Hepatocyte (in vitro differentiated cells): ENCODE measurements around the gene PARP8. TPM values are rescaled to one million over a fixed set of nuclear protein-coding genes. Genes with fewer than 3 reads are reported as not detected.
"Not testable (repeated sequence)": the region's sequence is repeated elsewhere in the genome, so short reads cannot be mapped to it uniquely, and the experiment has no call there.

Experiments
- DNase-seq: peaks from one replicate; pipeline ENCODE4 v3.0.0-alpha.2; 2016; ENCODE audit warnings: low spot score
- H2AFZ ChIP-seq: fragments of 200-600 bp; sonication (generic); 2 replicates; pipeline ENCODE4 v1.6.0; 2016; ENCODE audit warnings: antibody characterized with exemption, mild to moderate bottlenecking
- H3K27ac ChIP-seq: fragments of 200-600 bp; sonication (generic); 2 replicates; pipeline ENCODE4 v1.5.1; 2016; ENCODE audit warnings: mild to moderate bottlenecking
- H3K27me3 ChIP-seq: fragments of 200-600 bp; sonication (generic); 2 replicates; pipeline ENCODE4 v1.6.1; 2016
- H3K36me3 ChIP-seq: fragments of 200-600 bp; sonication (generic); replicated peaks from 2 replicates; pipeline ENCODE4 v1.5.1; 2016; ENCODE audit warnings: low read depth; ENCODE audit not compliant: insufficient read depth
- H3K4me1 ChIP-seq: fragments of 200-600 bp; sonication (generic); 2 replicates; pipeline ENCODE4 v1.5.1; 2016; ENCODE audit warnings: mild to moderate bottlenecking, moderate library complexity; ENCODE audit not compliant: insufficient read depth
- H3K4me2 ChIP-seq: fragments of 200-600 bp; sonication (generic); 2 replicates; pipeline ENCODE4 v1.6.0; 2016
- H3K4me3 ChIP-seq: fragments of 200-600 bp; sonication (generic); 2 replicates; pipeline ENCODE4 v1.5.1; 2016; ENCODE audit warnings: mild to moderate bottlenecking
- H3K79me2 ChIP-seq: fragments of 200-600 bp; sonication (generic); 2 replicates; pipeline ENCODE4 v1.6.0; 2017; ENCODE audit warnings: mild to moderate bottlenecking
- H3K9me2 ChIP-seq: fragments of 200-600 bp; sonication (generic); replicated peaks from 2 replicates; pipeline ENCODE4 v1.6.0; 2017; ENCODE audit warnings: mild to moderate bottlenecking; ENCODE audit not compliant: insufficient read depth
- H3K9me3 ChIP-seq: fragments of 200-600 bp; sonication (generic); 2 replicates; pipeline ENCODE4 v1.5.1; 2016; ENCODE audit warnings: low read depth, mild to moderate bottlenecking
- H4K20me1 ChIP-seq: fragments of 200-600 bp; sonication (generic); 2 replicates; pipeline ENCODE4 v1.6.0; 2016; ENCODE audit warnings: mild to moderate bottlenecking; ENCODE audit not compliant: insufficient read depth, poor library complexity, severe bottlenecking
- EZH2 ChIP-seq: fragments of 200-600 bp; sonication (generic); IDR thresholded peaks from 2 replicates; pipeline ENCODE4 v1.6.1; 2016; ENCODE audit warnings: antibody characterized with exemption, mild to moderate bottlenecking, borderline replicate concordance
- EZH2phosphoT487 ChIP-seq: fragments of 200-600 bp; sonication (generic); IDR thresholded peaks from one replicate; pipeline ENCODE4 v1.6.1; 2018; ENCODE audit warnings: antibody characterized with exemption, mild to moderate bottlenecking, low read depth, moderate library complexity; ENCODE audit not compliant: unreplicated experiment, severe bottlenecking
- WGBS: methylation state at CpG from one replicate; pipeline ENCODE4 v1.1.6; 2016; ENCODE audit warnings: low lambda C conversion rate; ENCODE audit errors: missing lambda C conversion rate; 5-methylcytosine and 5-hydroxymethylcytosine counted together
- polyA plus RNA-seq: library from polyadenylated mRNA; unstranded; fragments of >200 nt; fragmentation: Nextera tagmentation; extraction: Ambion mirVana; gene quantifications from 2 replicates; pipeline ENCODE4 v1.2.1, GENCODE V29; 2016
- total RNA-seq: library from RNA; depleted of rRNA; stranded (reverse); fragments of >200 nt; gene quantifications from 2 replicates; pipeline ENCODE4 v1.2.3, GENCODE V29; 2014
- TF ChIP-seq, protein P1 (sequence below): fragments of 200-600 bp; sonication (generic); IDR thresholded peaks from 2 replicates; pipeline ENCODE4 v1.5.1; 2016; ENCODE audit warnings: antibody characterized with exemption, mild to moderate bottlenecking; ENCODE audit not compliant: poor library complexity

PARP8 gene
- total and polyA plus RNA-seq, 2 experiments from 2014 or later: 11.9 to 18.0 TPM

- H3K4me3 ChIP-seq: no peak overlapping the region
- H4K20me1 ChIP-seq: no peaks in the 10 kb centered on the region
- no peaks in the 10 kb centered on the region for H3K36me3 ChIP-seq
- WGBS: 98% methylated on average over 2 of the region's 2 CpGs
- DNase-seq: no peak
- no peak overlapping the region for H3K27ac ChIP-seq
- no peak overlapping the region for H2AFZ ChIP-seq
- H3K9me3 ChIP-seq: no peaks in the 10 kb centered on the region
- H3K9me2 ChIP-seq: no peaks in the 10 kb centered on the region
- H3K4me1 ChIP-seq: no peaks in the 10 kb centered on the region
- H3K27me3 ChIP-seq: no peaks in the 10 kb centered on the region
- TF ChIP-seq EZH2phosphoT487: no peak
- no peak for TF ChIP-seq EZH2
- TF ChIP-seq, protein P1, sequence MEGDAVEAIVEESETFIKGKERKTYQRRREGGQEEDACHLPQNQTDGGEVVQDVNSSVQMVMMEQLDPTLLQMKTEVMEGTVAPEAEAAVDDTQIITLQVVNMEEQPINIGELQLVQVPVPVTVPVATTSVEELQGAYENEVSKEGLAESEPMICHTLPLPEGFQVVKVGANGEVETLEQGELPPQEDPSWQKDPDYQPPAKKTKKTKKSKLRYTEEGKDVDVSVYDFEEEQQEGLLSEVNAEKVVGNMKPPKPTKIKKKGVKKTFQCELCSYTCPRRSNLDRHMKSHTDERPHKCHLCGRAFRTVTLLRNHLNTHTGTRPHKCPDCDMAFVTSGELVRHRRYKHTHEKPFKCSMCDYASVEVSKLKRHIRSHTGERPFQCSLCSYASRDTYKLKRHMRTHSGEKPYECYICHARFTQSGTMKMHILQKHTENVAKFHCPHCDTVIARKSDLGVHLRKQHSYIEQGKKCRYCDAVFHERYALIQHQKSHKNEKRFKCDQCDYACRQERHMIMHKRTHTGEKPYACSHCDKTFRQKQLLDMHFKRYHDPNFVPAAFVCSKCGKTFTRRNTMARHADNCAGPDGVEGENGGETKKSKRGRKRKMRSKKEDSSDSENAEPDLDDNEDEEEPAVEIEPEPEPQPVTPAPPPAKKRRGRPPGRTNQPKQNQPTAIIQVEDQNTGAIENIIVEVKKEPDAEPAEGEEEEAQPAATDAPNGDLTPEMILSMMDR: no peak
- H3K4me2 ChIP-seq: no peak overlapping the region
- H3K79me2 ChIP-seq: no peaks in the 10 kb centered on the region
Measured at GRCh38 chr5:50799596-50799995, 133.2 kb downstream of the PARP8 start.

GRCh38 chr5:50800410-50800809, 134.0 kb downstream of the PARP8 start:
- Histone ChIP-seq H3K27ac (no peak overlapping the region), H3K4me3 (no peak overlapping the region), H3K9me2 (no peaks in the 10 kb centered on the region), H3K9me3 (no peaks in the 10 kb centered on the region), H4K20me1 (no peaks in the 10 kb centered on the region), H3K79me2 (no peaks in the 10 kb centered on the region), H3K27me3 (no peaks in the 10 kb centered on the region), H3K4me2 (no peak overlapping the region), H3K36me3 (no peaks in the 10 kb centered on the region), H3K4me1 (no peaks in the 10 kb centered on the region), H2AFZ (no peak overlapping the region)
- DNase-seq: no peak
- no peak for TF ChIP-seq EZH2phosphoT487
- no peak for TF ChIP-seq EZH2
- TF ChIP-seq, protein P1: no peak

DNA sequence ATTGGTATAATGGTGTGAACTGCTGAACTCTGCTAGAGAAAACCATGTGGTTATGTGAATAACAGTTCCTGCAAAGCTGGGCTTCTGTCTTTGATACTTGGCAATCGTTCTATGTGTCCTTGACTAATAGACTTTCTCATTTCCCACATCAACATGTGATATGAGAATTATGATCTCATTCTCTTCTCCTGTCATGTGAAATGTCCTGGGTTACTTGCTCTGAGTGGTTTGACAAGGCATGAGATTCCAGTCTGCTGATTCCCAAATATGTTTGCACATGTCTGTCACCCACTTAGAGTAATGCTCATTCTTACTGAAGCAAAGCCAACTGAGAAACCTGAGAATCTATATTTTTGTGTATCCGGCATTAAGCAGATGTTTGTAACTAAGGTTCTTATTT, 141.2 kb downstream of the PARP8 start:
- H4K20me1 ChIP-seq: no peaks in the 10 kb centered on the region
- TF ChIP-seq EZH2 (no peak), EZH2phosphoT487 (no peak)
- TF ChIP-seq, protein P1: no peak
- H2AFZ ChIP-seq: no peak overlapping the region
- no peaks in the 10 kb centered on the region for H3K36me3 ChIP-seq
- H3K79me2 ChIP-seq: no peaks in the 10 kb centered on the region
- WGBS: 75% methylated on average over 2 of the region's 2 CpGs
- H3K4me1 ChIP-seq: no peaks in the 10 kb centered on the region
- no peaks in the 10 kb centered on the region for H3K9me2 ChIP-seq
- no peaks in the 10 kb centered on the region for H3K27me3 ChIP-seq
- no peaks in the 10 kb centered on the region for H3K9me3 ChIP-seq
- no peak for DNase-seq
- H3K4me3 ChIP-seq: no peak overlapping the region
- no peak overlapping the region for H3K27ac ChIP-seq
- no peak overlapping the region for H3K4me2 ChIP-seq

- DNase-seq: no peak
- Histone ChIP-seq H3K9me2 (no peaks in the 10 kb centered on the region), H3K9me3 (no peaks in the 10 kb centered on the region), H3K36me3 (no peaks in the 10 kb centered on the region), H3K4me2 (no peak overlapping the region), H4K20me1 (no peaks in the 10 kb centered on the region), H3K27ac (no peak overlapping the region), H2AFZ (no peak overlapping the region), H3K4me3 (no peak overlapping the region), H3K79me2 (no peaks in the 10 kb centered on the region), H3K4me1 (no peaks in the 10 kb centered on the region), H3K27me3 (no peaks in the 10 kb centered on the region)
- no peak for TF ChIP-seq EZH2
- no peak for TF ChIP-seq EZH2phosphoT487
- TF ChIP-seq, protein P1: no peak
- WGBS: 77% methylated on average over 3 of the region's 3 CpGs
Measured at GRCh38 chr5:50808406-50808805, 142.0 kb downstream of the PARP8 start.

DNA sequence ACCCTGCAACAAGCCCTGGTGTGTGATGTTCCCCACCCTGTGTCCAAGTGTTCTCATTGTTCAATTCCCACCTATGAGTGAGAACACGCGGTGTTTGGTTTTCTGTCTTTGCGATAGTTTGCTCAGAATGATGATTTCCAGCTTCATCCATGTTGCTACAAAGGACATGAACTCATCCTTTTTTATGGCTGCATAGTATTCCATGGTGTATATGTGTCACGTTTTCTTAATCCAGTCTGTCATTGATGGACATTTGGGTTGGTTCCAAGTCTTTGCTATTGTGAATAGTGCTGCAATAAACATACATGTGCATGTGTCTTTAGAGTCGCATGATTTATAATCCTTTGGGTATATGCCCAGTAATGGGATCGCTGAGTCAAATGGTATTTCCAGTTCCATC, 145.3 kb downstream of the PARP8 start:
- not testable (repeated sequence) for H3K9me3 ChIP-seq, H4K20me1 ChIP-seq, DNase-seq, H3K36me3 ChIP-seq, H3K9me2 ChIP-seq, H3K4me1 ChIP-seq, H3K27ac ChIP-seq, H2AFZ ChIP-seq, H3K4me3 ChIP-seq, H3K79me2 ChIP-seq, H3K27me3 ChIP-seq, H3K4me2 ChIP-seq
- WGBS: 90% methylated on average over 6 of the region's 6 CpGs
